DND-41 (cell line): ENCODE data around the gene TRIM31.

Source experiments
- CTCF ChIP-seq: IDR thresholded peaks from 2 replicates; pipeline ENCODE4 v1.5.1; 2012; ENCODE audit warnings: borderline replicate concordance, low read length, moderate library complexity, mild to moderate bottlenecking; ENCODE audit not compliant: poor library complexity, severe bottlenecking; ENCODE audit errors: extremely low read depth
- EZH2 ChIP-seq: IDR thresholded peaks from 3 replicates; pipeline ENCODE4 v1.6.1; 2012; ENCODE audit warnings: borderline replicate concordance, low read depth, mild to moderate bottlenecking, moderate library complexity, low read length, inconsistent platforms; ENCODE audit not compliant: severe bottlenecking

- TF ChIP-seq CTCF (no peak), EZH2 (no peak)
Observed at GRCh38 chr6:30053682-30054081, 59.2 kb downstream of the TRIM31 start.
